ENCODE data around the gene WDFY2.
"Not testable (repeated sequence)": the region's sequence is repeated elsewhere in the genome, so short reads cannot be mapped to it uniquely, and the experiment has no call there.

The WDFY2 gene

DNA sequence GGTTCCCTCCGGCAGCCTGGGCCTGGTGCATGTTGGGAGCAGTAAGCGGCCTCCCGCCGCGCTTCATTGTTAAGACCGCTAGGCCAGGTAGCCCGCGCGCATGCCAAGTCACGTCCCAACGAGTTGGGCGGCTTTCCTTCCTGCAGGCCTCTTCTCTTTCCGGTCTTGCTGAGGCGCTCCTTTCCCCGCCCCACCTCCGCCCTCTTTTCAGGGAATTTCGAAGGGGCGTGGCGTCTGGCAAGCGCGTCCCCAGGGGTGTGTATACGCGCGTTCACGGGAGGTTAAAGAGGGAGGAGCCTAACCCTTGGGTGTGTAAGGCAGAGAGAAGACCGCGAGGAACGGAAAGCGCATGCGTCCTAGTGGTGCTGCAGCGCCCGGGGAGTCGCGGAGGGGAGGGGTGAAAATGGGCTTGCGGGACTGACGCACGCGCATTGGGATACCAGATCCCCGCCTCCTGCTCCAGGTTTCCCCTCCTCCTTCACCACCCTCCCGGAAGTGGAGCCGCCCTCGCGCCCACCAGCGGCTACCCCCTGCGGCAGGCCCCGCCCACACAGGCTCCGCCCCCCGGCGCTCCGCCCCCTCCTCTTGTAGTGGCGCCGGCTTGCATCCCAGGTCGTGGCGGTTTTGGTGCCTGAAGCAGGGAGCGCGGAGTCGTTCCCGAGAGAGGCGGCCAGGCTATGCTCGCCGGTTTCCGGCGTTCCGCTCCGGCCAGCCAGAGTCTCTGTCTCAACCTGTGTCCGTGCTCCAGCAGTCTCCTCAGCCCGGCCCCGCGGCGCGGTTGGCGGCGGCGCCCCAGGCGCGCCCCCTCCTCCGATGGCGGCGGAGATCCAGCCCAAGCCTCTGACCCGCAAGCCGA is at the start of gene WDFY2:
TSS of gene WDFY2 (plus strand) at position 588 of the 856 bp plus-strand sequence. CDS start at position 814, 226 bp downstream.
- no peaks in the 10 kb centered on the region for H3K27me3 Mint-ChIP-seq
- H3K27ac Mint-ChIP-seq, result peak within 1 kb of the TSS; percentile 95
- H3K4me3 Mint-ChIP-seq, result peak within 1 kb of the TSS; percentile 95
- peaks cover 4% of the 10 kb centered on the region for H3K36me3 Mint-ChIP-seq
- peaks cover 37% of the 10 kb centered on the region for H3K4me1 Mint-ChIP-seq (ENCODE audit: low read depth)
- H3K9me3 Mint-ChIP-seq (ENCODE audit: low read depth), result no peaks in the 10 kb centered on the region

DNA sequence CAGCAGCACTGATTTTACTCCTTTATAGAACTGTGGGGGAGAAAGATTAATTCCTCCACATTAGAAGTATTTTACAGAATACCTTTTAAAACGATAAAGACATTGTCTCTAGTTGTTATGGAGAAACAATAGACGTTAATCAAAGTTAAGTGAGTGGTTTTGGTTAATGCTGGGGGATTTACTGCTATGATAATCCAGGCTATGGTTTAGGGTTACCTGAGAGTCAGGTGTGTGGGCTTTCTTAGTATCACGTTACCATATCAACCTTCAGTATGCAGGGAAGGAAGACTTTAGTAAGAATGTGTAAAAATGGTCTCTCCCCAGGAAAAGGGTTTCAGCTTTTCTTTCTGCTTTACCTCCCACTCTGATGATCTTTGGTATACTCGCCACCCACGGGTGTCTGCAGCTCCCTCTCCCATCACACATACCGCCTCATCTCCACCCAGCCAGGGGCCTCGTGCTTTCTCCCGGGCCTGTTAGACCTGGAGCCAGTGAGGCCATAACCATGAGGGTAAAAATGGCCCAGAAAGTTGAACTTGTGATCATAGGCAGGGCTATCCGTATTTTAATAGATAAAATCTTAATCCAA is 45.6 kb upstream of the WDFY2 start:
- no peak overlapping the region for H3K27ac Mint-ChIP-seq
- H3K9me3 Mint-ChIP-seq (ENCODE audit: low read depth), result no peaks in the 10 kb centered on the region
- no peak overlapping the region for H3K4me3 Mint-ChIP-seq
- peaks cover 17% of the 10 kb centered on the region for H3K4me1 Mint-ChIP-seq (ENCODE audit: low read depth)
- H3K27me3 Mint-ChIP-seq, result no peaks in the 10 kb centered on the region
- no peaks in the 10 kb centered on the region for H3K36me3 Mint-ChIP-seq

GRCh38 chr13:51539887-51540286 is 44.4 kb upstream of the WDFY2 start:
- H3K4me3 Mint-ChIP-seq, result no peak overlapping the region
- no peaks in the 10 kb centered on the region for H3K36me3 Mint-ChIP-seq
- H3K4me1 Mint-ChIP-seq (ENCODE audit: low read depth), result peaks cover 5% of the 10 kb centered on the region
- no peak overlapping the region for H3K27ac Mint-ChIP-seq
- H3K9me3 Mint-ChIP-seq (ENCODE audit: low read depth), result no peaks in the 10 kb centered on the region
- no peaks in the 10 kb centered on the region for H3K27me3 Mint-ChIP-seq

DNA sequence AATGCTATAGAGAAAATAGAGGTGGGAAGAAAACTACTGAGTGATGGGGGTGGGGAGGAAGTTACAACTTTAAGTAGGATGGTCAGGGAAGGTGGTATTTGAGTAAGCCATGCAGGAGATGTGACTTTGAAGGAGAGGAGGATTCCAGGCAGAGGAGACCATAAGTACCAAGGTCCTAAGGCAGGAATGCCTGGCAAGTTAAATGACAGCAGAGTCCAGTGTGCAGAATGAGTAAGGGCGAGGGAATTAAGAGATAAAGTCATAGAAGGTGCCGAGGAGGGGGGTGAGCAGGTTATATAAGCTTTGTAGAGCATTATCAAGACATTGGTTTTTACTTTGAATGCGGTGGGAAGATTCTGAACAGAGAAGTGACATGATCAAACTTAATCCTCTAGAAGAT is 43.2 kb upstream of the WDFY2 start:
- no peaks in the 10 kb centered on the region for H3K9me3 Mint-ChIP-seq (ENCODE audit: low read depth)

DNA sequence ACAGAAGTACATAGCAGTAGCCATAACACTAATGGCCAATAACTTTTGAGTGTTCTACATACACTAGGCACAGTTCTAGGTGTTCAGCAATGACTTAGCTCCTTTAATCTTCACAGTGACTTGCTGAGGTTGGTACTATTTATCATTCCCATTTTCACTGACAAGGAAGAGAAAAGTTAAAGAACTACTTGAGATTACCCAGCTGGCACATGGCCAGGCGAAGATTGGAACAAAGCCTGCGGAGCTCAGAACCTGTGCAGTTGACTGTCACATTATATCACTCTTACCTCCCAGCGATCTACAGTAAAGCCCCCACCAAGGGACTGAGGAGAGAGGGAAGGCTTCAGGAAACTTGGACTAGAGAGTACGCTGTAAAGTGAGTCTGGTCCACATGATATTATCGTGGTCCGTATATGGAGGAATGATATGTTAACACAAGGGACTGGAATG is 42.4 kb upstream of the WDFY2 start:
- no peaks in the 10 kb centered on the region for H3K36me3 Mint-ChIP-seq
- H3K4me1 Mint-ChIP-seq (ENCODE audit: low read depth), result peaks cover 3% of the 10 kb centered on the region
- H3K27ac Mint-ChIP-seq, result no peak overlapping the region
- no peaks in the 10 kb centered on the region for H3K27me3 Mint-ChIP-seq
- H3K9me3 Mint-ChIP-seq (ENCODE audit: low read depth), result no peaks in the 10 kb centered on the region
- no peak overlapping the region for H3K4me3 Mint-ChIP-seq

More for the DNA sequence above, 43.2 kb upstream of the WDFY2 start:
- H3K4me3 Mint-ChIP-seq, result no peak overlapping the region
- H3K27ac Mint-ChIP-seq, result no peak overlapping the region
- H3K36me3 Mint-ChIP-seq, result no peaks in the 10 kb centered on the region
- no peaks in the 10 kb centered on the region for H3K27me3 Mint-ChIP-seq
- H3K4me1 Mint-ChIP-seq (ENCODE audit: low read depth), result peaks cover 3% of the 10 kb centered on the region

DNA sequence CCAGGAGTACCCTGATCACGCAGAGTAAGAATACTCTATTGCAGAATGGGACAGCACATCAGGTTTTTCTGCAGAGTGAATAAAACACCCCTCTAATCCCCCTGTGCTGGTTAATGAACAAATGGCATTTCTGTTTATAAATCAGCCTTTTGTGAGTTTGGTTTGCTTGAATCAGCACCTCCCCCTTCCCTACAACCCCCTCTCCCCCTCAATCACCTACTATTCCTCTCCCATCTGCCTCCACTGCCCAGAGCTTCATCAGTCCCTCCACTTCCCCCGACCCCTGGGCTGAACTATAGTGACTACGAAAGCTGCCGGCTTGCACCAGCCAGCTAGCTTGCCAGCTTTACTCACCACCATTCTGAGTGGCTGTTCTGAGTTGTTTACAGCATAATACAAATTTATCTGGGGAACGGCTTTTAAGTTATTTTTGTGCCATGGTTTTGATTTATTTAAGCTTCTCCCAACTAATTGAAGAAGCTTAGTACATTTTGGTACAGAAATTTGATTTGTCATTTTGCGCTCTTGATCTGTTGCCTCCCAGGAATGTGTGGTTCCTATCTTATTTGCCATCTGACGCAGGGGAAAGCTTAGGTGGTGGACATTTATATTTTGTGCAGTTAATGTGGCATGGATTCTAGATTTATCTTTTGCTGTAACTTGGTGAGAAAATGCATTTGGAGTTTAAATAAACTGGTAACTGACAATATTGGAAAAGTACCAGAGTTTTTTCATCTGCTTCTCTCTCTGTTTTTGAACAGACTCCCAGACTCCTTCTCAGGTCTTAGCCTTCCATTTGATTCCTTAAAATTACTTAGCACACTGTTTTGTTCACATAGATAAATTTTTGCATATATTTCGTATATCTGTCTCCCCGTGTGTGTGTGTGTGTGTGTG is 41.7 kb upstream of the WDFY2 start:
- Mint-ChIP-seq H3K4me1 (ENCODE audit: low read depth) (peaks cover 3% of the 10 kb centered on the region), H3K36me3 (no peaks in the 10 kb centered on the region), H3K27ac (no peak overlapping the region), H3K4me3 (no peak overlapping the region), H3K9me3 (ENCODE audit: low read depth) (no peaks in the 10 kb centered on the region), H3K27me3 (no peaks in the 10 kb centered on the region)

DNA sequence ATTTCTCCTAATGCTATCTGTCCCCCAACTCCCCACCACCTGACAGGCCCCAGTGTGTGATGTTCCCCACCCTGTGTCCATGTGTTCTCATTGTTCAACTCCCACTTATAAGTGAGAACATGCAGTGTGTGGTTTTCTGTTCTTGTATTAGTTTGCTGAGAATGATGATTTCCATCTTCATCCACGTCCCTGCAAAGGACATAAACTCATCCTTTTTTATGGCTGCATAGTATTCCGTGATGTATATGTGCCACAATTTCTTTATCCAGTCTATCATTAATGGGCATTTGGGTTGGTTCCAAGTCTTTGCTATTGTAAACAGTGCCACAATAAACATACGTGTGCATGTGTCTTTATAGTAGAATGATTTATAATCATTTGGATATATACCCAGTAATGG is 38.8 kb upstream of the WDFY2 start:
- H3K27me3 Mint-ChIP-seq; H3K4me1 Mint-ChIP-seq (ENCODE audit: low read depth): not testable (repeated sequence)

GRCh38 chr13:51547425-51548176 is 36.7 kb upstream of the WDFY2 start:
- Mint-ChIP-seq H3K27ac (no peak overlapping the region), H3K4me3 (no peak overlapping the region), H3K9me3 (ENCODE audit: low read depth) (no peaks in the 10 kb centered on the region), H3K27me3 (no peaks in the 10 kb centered on the region), H3K4me1 (ENCODE audit: low read depth) (no peaks in the 10 kb centered on the region), H3K36me3 (no peaks in the 10 kb centered on the region)

More for the DNA sequence above, 38.8 kb upstream of the WDFY2 start:
- H3K9me3 Mint-ChIP-seq (ENCODE audit: low read depth); H3K27ac Mint-ChIP-seq; H3K4me3 Mint-ChIP-seq; H3K36me3 Mint-ChIP-seq: not testable (repeated sequence)

GRCh38 chr13:51549050-51549449 is 35.2 kb upstream of the WDFY2 start:
- H3K4me1 Mint-ChIP-seq (ENCODE audit: low read depth), result no peaks in the 10 kb centered on the region
- no peaks in the 10 kb centered on the region for H3K9me3 Mint-ChIP-seq (ENCODE audit: low read depth)
- no peaks in the 10 kb centered on the region for H3K27me3 Mint-ChIP-seq
- H3K27ac Mint-ChIP-seq, result no peak overlapping the region
- no peaks in the 10 kb centered on the region for H3K36me3 Mint-ChIP-seq
- no peak overlapping the region for H3K4me3 Mint-ChIP-seq

GRCh38 chr13:51549593-51549992 is 34.7 kb upstream of the WDFY2 start:
- Mint-ChIP-seq H3K4me3 (no peak overlapping the region), H3K9me3 (ENCODE audit: low read depth) (no peaks in the 10 kb centered on the region), H3K27me3 (no peaks in the 10 kb centered on the region), H3K27ac (no peak overlapping the region), H3K4me1 (ENCODE audit: low read depth) (no peaks in the 10 kb centered on the region), H3K36me3 (no peaks in the 10 kb centered on the region)

- Mint-ChIP-seq H3K27me3 (peaks cover under 1% of the 10 kb centered on the region), H3K9me3 (ENCODE audit: low read depth) (peaks cover 2% of the 10 kb centered on the region), H3K27ac (no peak overlapping the region), H3K36me3 (no peaks in the 10 kb centered on the region), H3K4me3 (no peak overlapping the region), H3K4me1 (ENCODE audit: low read depth) (no peaks in the 10 kb centered on the region)
Measured at GRCh38 chr13:51550151-51550550, 34.1 kb upstream of the WDFY2 start.

GRCh38 chr13:51551416-51551815 is 32.8 kb upstream of the WDFY2 start:
- Mint-ChIP-seq H3K27ac (no peak overlapping the region), H3K4me3 (no peak overlapping the region), H3K9me3 (ENCODE audit: low read depth) (peaks cover 4% of the 10 kb centered on the region), H3K36me3 (no peaks in the 10 kb centered on the region), H3K27me3 (peaks cover 2% of the 10 kb centered on the region), H3K4me1 (ENCODE audit: low read depth) (no peaks in the 10 kb centered on the region)

GRCh38 chr13:51552027-51552426 is 32.2 kb upstream of the WDFY2 start:
- Mint-ChIP-seq H3K27me3 (peaks cover 2% of the 10 kb centered on the region), H3K4me1 (ENCODE audit: low read depth) (no peaks in the 10 kb centered on the region)

GRCh38 chr13:51553531-51553930 is 30.7 kb upstream of the WDFY2 start:
- peaks cover 4% of the 10 kb centered on the region for H3K9me3 Mint-ChIP-seq (ENCODE audit: low read depth)

More at GRCh38 chr13:51552027-51552426, 32.2 kb upstream of the WDFY2 start:
- Mint-ChIP-seq H3K4me3 (no peak overlapping the region), H3K9me3 (ENCODE audit: low read depth) (peaks cover 4% of the 10 kb centered on the region), H3K27ac (no peak overlapping the region), H3K36me3 (no peaks in the 10 kb centered on the region)

More at GRCh38 chr13:51553531-51553930, 30.7 kb upstream of the WDFY2 start:
- no peaks in the 10 kb centered on the region for H3K36me3 Mint-ChIP-seq
- no peaks in the 10 kb centered on the region for H3K4me1 Mint-ChIP-seq (ENCODE audit: low read depth)
- H3K27ac Mint-ChIP-seq, result no peak overlapping the region
- no peak overlapping the region for H3K4me3 Mint-ChIP-seq
- peaks cover 4% of the 10 kb centered on the region for H3K27me3 Mint-ChIP-seq
